Daoy (cell line): ENCODE measurements around the gene SCLY. TPM values are rescaled to one million over a fixed set of nuclear protein-coding genes. Genes with fewer than 3 reads are reported as not detected.

Experiments
- DNase-seq: peaks from one replicate; pipeline ENCODE4 v3.0.0-alpha.2; 2015; ENCODE audit warnings: low read depth
- total RNA-seq: library from RNA; depleted of rRNA; stranded (reverse); fragments of >200 nt; shearing (Covaris generic); gene quantifications from 2 replicates; pipeline ENCODE4 v1.2.3, GENCODE V29; 2014

The SCLY gene
- total RNA-seq, 1 experiment from 2014 or later, result 29.7 TPM

DNA sequence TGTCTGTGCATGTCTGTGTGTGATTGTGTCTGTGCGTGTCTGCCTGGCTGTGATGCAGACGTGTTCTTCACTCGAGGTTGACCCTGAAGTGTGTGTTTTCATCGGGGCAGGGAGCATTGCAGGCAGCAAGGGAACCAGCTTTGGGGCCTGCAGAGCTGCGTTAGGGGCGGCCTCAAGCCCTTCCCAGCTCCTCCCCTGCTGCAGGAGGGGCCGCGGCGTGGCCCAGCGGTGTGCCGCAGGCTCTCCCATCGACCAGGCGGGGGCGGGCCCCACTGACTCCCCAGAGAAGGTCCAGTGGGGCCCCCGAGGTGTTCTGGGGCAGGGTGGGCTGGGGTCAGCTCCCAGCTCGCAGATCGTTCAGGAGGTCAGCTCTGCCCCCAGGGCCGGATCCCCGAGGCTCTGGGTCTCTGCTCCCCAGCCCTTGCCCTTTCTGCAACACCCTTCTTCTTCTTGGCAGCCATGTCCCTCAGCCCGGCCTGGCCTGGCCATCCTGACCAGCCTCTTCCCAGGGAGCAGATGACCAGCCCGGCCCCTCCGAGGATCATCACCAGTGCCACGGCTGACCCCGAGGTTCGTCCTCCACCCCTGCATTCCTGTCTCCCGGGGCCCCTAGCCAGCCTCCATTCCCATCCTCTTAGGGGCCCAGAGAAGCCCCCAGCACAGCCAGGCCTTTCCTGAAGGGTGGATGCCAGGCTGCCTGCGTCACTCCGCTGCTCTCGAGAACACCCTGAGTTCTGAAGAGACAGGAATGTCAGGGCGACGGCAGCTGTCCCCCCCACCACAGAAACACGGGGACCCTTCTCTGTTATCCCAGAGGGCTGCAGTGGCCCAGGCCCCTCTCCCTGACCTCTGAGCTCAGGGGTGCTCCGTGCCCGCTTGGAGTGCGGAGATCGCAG is 66.6 kb downstream of the SCLY start:
- DNase-seq, result peak; percentile 59

DNA sequence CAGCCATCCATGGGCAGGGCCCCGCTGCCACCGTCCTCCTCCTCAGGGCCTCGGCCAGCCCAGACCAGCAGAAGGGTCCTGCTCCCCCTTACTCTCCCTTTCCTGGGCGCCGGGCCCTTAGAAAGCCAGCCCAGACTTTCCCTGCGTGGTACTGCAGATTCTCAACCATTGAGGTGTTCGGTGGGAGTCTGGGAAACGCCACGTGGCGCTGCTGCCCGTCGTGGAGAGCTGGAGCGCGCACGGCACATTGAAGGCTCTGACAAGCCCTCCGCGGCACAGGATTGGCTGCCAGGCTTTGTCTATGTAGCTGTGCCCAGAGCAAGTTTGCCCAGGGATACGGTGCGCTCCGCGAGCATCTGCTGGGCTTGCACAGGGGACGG is 67.2 kb downstream of the SCLY start:
- DNase-seq, result no peak

DNA sequence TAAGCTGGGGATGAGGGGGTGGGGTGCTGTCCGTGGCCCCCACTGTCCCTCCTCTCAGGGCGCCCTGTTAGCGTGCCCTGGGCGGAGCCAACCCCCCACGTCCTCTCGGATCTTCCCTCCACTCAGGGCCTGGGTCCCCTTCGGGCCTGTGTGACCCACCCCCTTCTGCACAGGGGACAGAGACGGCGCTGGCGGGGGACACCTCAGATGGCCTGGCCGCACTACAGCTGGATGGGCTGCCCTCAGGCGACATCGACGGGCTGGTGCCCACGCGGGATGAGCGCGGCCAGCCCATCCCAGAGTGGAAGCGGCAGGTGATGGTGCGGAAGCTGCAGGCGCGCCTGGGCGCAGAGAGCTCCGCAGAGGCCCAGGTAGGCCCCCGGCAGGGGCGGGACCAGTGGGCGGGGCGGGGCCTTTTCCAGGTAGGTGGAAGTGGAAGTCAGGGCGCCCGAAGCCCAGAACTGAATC is 67.8 kb downstream of the SCLY start:
- no peak for DNase-seq

DNA sequence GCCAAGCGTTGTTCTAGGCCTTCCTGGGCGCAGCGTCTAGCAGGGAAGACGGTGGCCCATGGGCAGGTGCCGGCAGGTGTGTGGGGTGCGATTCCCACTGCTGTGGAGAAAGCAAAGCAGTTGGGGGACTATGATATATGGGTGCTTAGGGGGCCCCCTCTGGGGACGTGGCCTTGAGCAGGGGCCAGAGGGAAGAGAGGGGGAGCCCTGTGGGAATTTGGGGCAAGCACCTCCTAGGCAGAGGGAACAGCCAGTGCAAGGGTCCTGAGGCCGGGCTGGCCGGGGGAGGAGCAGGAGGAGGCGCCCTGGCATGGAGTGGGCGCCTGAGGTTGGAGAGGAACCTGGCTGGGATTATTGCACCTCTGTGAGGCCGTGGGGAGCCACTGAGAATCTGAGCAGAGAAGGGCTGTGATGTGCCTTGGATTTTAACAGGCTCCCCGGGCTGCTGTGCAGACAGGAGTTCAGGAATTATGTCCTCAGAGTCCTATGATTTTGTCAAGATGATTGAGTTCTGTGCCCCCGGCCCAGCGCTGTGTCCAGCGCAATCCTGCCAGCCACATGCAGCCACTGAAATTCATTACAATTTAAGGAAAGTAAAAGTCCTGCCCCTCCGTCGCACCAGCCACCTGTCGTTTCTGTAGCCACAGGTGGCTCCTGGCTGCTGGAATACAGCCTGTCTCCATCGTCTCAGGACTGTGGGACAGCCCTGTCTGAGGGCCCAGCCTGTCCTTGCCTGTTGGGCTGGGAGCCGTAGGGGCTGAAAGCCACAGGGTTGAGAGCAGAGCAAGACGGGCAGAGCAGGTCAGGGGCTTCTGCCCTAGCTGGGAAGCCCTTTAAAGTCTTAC is 68.6 kb downstream of the SCLY start:
- DNase-seq, result no peak

GRCh38 chr2:238130111-238130695 is 69.4 kb downstream of the SCLY start:
- no peak for DNase-seq

GRCh38 chr2:238130696-238131628 is 70.2 kb downstream of the SCLY start:
- no peak for DNase-seq

- DNase-seq, result no peak
Observed at GRCh38 chr2:238131761-238132462, 71.1 kb downstream of the SCLY start.

DNA sequence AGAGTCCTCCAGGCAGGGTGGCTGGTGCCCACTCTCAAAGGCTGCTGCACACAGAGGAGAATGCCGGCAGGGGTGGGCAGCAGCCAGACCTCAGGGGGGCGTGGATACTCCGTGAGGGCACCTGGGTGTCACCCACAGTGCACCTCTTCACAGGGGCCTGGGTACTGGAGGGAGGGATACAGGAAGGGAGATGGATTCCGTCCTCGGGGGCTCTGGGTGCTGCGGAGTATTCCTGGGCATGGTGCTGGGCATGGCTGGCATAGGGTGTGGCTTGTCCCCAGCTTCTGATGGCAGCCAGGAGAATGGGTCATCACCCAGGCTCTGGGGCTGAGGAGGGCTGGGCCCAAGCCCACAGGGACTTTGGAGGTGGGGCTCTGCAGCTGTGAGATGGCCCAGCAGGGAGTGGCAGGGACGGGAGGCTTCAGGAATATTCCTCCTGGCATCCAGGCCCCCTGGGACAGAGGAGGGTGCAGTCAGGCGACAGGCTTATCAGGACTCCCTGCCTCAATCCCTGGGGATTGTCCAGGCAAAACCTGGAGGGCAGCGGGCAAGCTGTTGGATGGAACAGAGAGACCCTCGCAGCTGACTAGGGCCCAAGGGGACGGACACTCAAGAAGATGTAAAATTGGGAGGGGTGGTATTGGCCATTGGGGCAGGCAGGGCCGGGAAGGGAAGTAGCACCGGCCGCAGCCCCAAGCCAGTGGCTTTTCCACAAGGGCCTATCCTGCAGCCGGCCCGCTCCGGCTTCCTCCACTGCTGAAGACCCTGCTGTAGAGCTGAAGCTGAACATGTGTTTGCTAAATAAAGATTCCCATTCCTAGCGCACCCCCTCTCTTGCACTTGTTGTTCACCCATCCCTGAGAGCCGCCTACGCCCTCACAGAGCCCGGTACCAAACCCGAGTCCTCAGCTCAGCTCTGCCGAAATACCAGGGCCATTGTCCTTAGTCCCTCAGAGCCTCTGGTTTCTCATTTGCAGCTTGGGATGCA is 72.0 kb downstream of the SCLY start:
- no peak for DNase-seq

DNA sequence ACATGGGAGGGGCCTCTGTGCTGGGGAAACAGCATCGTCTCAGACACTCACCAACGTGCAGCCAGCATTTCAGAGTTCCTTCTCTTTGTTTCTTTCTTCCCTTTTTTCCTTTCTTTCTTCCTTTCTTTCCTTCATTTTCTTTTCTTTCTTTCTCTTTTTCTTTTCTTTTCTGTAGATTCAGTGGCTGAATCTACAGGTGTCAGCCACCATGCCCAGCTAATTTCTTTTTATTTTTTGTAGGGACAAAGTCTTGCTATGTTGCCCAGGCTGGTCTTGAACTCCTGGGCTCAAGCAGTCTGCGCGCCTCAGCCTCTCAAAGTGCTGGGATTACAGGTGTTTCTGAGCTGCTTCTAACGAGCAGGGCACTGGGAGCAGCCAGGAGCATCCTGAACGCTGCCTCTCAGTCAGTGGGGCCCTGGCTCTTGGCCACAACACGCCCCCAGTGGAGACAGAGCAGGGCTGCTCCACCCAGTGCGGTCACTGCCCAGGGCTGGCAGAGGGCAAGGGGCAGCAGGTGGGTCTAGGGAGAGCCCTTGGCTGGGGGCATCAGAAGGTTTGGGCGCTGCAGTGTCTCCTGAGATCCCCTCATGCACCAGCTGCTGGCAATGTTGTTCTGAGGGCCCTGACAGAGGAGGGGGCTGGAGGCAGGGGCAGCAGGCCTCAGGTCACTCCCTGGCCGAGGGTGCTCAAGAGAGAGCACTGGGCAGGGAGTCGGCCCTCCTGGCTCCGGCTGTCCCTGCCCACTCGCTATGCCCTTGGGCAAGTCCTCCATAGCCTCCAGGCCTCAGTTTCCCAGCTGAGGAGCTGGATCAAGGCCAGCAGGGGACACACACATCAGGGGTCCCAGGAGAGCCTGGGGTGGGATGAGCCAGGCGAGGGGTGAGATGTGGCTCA is 72.9 kb downstream of the SCLY start:
- no peak for DNase-seq

DNA sequence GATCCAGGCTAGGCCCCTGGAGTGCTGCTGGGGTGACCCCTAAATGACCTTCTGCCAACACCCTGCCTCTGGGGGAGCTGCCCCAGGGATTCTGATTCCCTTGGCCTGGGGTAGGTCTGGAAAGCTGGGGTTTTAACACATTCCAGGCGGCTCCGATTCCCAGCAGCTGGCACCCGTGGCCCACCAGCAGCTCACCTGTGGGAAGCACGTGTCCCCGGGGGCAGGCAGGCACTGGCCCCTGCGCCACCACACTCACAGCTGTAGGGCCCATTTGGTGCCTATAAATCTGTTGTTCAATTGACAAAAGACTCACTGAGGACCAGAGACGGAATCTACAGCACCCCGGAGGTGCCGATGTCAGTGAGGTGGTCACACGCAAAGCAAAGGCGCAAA is 73.6 kb downstream of the SCLY start:
- DNase-seq, result no peak

- DNase-seq, result no peak
Observed at GRCh38 chr2:238135601-238136150, 74.9 kb downstream of the SCLY start.

- DNase-seq, result no peak
Observed at GRCh38 chr2:238136820-238137537, 76.2 kb downstream of the SCLY start.

DNA sequence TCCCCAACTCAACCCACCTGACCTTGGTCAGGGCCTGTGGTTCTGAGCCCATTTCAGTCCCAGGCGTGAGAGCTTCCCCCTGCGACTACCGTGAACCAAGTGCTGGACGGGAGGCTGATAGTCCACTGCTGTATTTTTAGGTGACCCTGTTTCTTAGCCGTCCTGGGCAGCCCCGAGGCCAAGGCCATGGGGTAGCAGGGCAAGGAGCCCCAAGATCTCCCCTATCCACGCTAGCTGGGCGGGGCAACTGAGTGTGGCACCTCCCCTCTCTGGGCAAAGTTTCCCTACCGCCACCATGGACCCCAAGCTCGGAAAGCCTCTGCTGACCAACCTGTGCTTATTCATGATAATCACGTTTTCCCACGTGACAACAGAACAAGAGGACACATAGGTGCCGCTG is 77.1 kb downstream of the SCLY start:
- no peak for DNase-seq

DNA sequence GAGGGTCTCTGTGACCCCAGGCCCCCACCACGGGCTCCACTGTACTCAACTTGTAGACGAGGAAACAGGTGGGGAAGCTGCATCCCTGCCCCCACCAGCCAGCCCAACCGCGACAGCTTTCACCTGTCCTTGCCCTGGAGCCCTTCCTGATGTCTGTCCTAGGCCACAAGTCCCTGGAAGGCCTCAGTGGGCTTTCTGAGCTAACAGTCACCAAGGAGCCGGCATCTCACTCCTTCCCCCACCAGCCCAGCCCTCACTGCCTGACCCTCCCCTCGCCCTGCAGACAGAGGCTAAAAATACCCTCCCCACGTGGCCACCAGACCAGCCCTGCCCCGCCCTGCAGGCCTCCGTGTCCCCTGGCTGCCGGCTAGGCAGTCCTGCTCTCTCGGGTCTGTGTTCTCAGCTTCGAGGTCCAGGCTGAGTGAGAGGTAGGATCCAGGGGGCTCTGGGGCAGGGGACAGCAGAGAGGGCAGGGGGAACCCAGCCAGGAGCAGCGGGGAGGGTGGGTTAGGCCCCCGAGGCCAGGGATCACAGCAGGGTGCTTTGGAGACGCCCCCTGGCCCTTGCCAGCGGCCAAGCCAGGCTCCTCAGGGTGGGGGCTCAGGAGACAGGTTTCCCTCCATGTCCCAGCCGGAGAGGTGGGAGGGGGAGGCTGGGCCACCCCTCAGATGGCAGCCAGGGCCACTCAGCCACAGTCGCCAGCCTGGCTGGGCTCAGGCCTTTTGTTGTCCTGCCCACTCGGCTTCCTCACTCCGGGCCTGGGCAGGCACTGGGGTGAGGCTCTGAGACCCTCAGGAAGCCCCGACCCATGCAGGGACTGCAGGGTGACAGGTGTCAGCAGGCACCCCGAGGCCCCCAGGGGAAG is 77.8 kb downstream of the SCLY start, which contains the start of gene KLHL30:
TSS of gene KLHL30 (plus strand) at position 338 of the 865 bp plus-strand sequence. CDS start 2,087 bp downstream, outside the sequence.
- DNase-seq, result no peak

GRCh38 chr2:238139196-238140039 is 78.6 kb downstream of the SCLY start:
- no peak for DNase-seq
